ENCODE data around the gene CENATAC. TPM values are rescaled to one million over a fixed set of nuclear protein-coding genes. Genes with fewer than 3 reads are reported as not detected.

CENATAC gene
- total RNA-seq, 1 experiment from 2014 or later, result 55.2 TPM

GRCh38 chr11:119018074-119018938, 20.4 kb downstream of the CENATAC start, which contains the start of the genes RPS25 and TRAPPC4:
Gene RPS25, minus strand, starts transcription at chr11:119018343. Its CDS starts 59 bp downstream, at chr11:119018284.
Gene TRAPPC4, plus strand, starts transcription at chr11:119018766. Its CDS starts 30 bp downstream, at chr11:119018796.
- no CpG with 5 or more reads among the region's 63 CpGs for WGBS (ENCODE audit: extremely low coverage, insufficient read length, low lambda C conversion rate)
- peaks cover 51 to 78% (median 75%) of the 10 kb centered on the region in 3 experiments for H3K36me3 Mint-ChIP-seq (ENCODE audit: insufficient read depth in 1 of 3, low read depth in 3 of 3)
- no peak within 1 kb of the TSS for H4K5ac ChIP-seq (ENCODE audit: insufficient read length, low read depth, low read length)

More at GRCh38 chr11:119018074-119018938, 20.4 kb downstream of the CENATAC start, which contains the start of the genes RPS25 and TRAPPC4:
- Histone ChIP-seq H3K79me1 (ENCODE audit: insufficient read depth, low read depth, low read length, poor library complexity, severe bottlenecking) (peaks cover 2% of the 10 kb centered on the region), H3K27ac (ENCODE audit: insufficient read length, low read depth, low read length) (peak within 1 kb of the TSS; percentile 69), H2BK120ac (ENCODE audit: low read depth, low read length, poor library complexity, severe bottlenecking) (no peak within 1 kb of the TSS), H3K4ac (ENCODE audit: low read depth, low read length) (no peak within 1 kb of the TSS; the same call in 1 of the 2 replicates), H2AFZ (ENCODE audit: low read length) (peak within 1 kb of the TSS; percentile 88), H4K20me1 (ENCODE audit: control insufficient read depth, insufficient read depth, insufficient read length) (no peaks in the 10 kb centered on the region), H2BK20ac (ENCODE audit: low read depth, low read length, poor library complexity, severe bottlenecking) (no peak within 1 kb of the TSS), H3K4me1 (ENCODE audit: insufficient read depth, low read length) (no peaks in the 10 kb centered on the region), H3K18ac (ENCODE audit: insufficient read length, low read depth, low read length) (peak within 1 kb of the TSS; percentile 82), H3K9ac (ENCODE audit: extremely low read depth, insufficient read length, low read length) (peak within 1 kb of the TSS; percentile 95), H3K23me2 (ENCODE audit: insufficient read length, low read depth, low read length, poor library complexity, severe bottlenecking) (peaks cover 10% of the 10 kb centered on the region), H3K79me2 (ENCODE audit: insufficient read depth, low read length) (peaks cover 15% of the 10 kb centered on the region; the same call in 1 of the 2 replicates), H2BK5ac (ENCODE audit: insufficient read length, low read length) (no peak within 1 kb of the TSS), H3K4me2 (ENCODE audit: insufficient read depth, insufficient read length, low read length) (peak within 1 kb of the TSS; percentile 71), H4K91ac (ENCODE audit: insufficient read length, low read depth, low read length) (no peak within 1 kb of the TSS), H2BK15ac (ENCODE audit: low read depth, low read length) (no peak within 1 kb of the TSS), H3K56ac (ENCODE audit: insufficient read length, low read depth, low read length) (no peak within 1 kb of the TSS), H3K14ac (ENCODE audit: insufficient read depth, low read length) (peak within 1 kb of the TSS; percentile 92), H4K8ac (replicated peaks; ENCODE audit: insufficient read length, low read depth, low read length) (no peak within 1 kb of the TSS), H3K9me3 (ENCODE audit: control insufficient read depth, low read depth, low read length) (no peaks in the 10 kb centered on the region), H2AK5ac (ENCODE audit: insufficient read length, low read length) (no peak within 1 kb of the TSS), H3K27me3 (ENCODE audit: insufficient read depth, low read length) (no peaks in the 10 kb centered on the region), H3T11ph (ENCODE audit: low read length) (peak within 1 kb of the TSS; percentile 20), H2BK12ac (ENCODE audit: insufficient read length, low read depth, low read length) (no peak within 1 kb of the TSS), H3K23ac (ENCODE audit: insufficient read length, low read depth, low read length) (no peak within 1 kb of the TSS)
- Mint-ChIP-seq H3K27me3 (ENCODE audit: low read depth) (no peaks in the 10 kb centered on the region; the same call in 1 of the 2 replicates), H3K4me3 (peak within 1 kb of the TSS; percentile 97 to 99), H3K4me1 (peaks cover 10 to 22% of the 10 kb centered on the region in 2 experiments), H3K9me3 (no peaks in the 10 kb centered on the region), H3K27ac (peak within 1 kb of the TSS; percentile 99 to 100 (median 99))
- TF ChIP-seq, protein P1, sequence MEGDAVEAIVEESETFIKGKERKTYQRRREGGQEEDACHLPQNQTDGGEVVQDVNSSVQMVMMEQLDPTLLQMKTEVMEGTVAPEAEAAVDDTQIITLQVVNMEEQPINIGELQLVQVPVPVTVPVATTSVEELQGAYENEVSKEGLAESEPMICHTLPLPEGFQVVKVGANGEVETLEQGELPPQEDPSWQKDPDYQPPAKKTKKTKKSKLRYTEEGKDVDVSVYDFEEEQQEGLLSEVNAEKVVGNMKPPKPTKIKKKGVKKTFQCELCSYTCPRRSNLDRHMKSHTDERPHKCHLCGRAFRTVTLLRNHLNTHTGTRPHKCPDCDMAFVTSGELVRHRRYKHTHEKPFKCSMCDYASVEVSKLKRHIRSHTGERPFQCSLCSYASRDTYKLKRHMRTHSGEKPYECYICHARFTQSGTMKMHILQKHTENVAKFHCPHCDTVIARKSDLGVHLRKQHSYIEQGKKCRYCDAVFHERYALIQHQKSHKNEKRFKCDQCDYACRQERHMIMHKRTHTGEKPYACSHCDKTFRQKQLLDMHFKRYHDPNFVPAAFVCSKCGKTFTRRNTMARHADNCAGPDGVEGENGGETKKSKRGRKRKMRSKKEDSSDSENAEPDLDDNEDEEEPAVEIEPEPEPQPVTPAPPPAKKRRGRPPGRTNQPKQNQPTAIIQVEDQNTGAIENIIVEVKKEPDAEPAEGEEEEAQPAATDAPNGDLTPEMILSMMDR (conservative IDR thresholded peaks at IDR 0.05), result no peak
- DNase-seq, result peak; percentile 97
